ENCODE measurements around the gene SYT8. TPM values are rescaled to one million over a fixed set of nuclear protein-coding genes. Genes with fewer than 3 reads are reported as not detected.

SYT8 gene
- total and polyA plus RNA-seq, 2 experiments from 2014 or later: not detected

- H3F3A ChIP-seq (ENCODE audit: insufficient read depth): no peaks in the 10 kb centered on the region
- H3K4me2 ChIP-seq (ENCODE audit: unreplicated experiment): no peak overlapping the region
- in situ Hi-C loops (cut with MboI): loop anchor here (25.0 kb wide), 1 partner anchor 301 kb away; the partner anchor contains the start of genes INS and TH
- H3K27me3 ChIP-seq (replicated peaks; ENCODE audit: insufficient read depth): peaks cover 4% of the 10 kb centered on the region; the same call in 1 of the 2 replicates
- TF ChIP-seq EZH2 (IDR thresholded peaks at IDR 0.05; ENCODE audit: insufficient read depth, poor library complexity, severe bottlenecking) (no peak), EZH2phosphoT487 (IDR thresholded peaks at IDR 0.05; ENCODE audit: insufficient read depth, low read depth) (no peak)
- no peak overlapping the region for H3K27ac ChIP-seq
- WGBS, 2 experiments (ENCODE audit: low coverage in 1 of 2, low lambda C conversion rate in 2 of 2, missing lambda C conversion rate in 2 of 2): 95 to 97% methylated on average over 3 to 4 of the region's 4 CpGs
- H3K4me3 ChIP-seq: no peak overlapping the region
- no peak overlapping the region for H3K9ac ChIP-seq
- no peak for DNase-seq
- no peaks in the 10 kb centered on the region for H4K20me1 ChIP-seq (ENCODE audit: insufficient read depth)
- no peaks in the 10 kb centered on the region for H3K9me3 ChIP-seq (ENCODE audit: low read depth)
- H3K9me2 ChIP-seq (ENCODE audit: insufficient read depth): no peaks in the 10 kb centered on the region
- peaks cover 15% of the 10 kb centered on the region for H3K4me1 ChIP-seq (ENCODE audit: insufficient read depth)
- no peaks in the 10 kb centered on the region for H3K79me2 ChIP-seq (ENCODE audit: insufficient read depth)
- H2AFZ ChIP-seq: no peak overlapping the region
- no peaks in the 10 kb centered on the region for H3K36me3 ChIP-seq (ENCODE audit: low read depth)
These were observed 26.9 kb downstream of the SYT8 start for GRCh38 chr11:1861435-1862411.

GRCh38 chr11:1862588-1863351 is 28.0 kb downstream of the SYT8 start:
- in situ Hi-C loops (cut with MboI): loop anchor here (25.0 kb wide), 1 partner anchor 300 kb away; the partner anchor contains the start of genes INS and TH
- Histone ChIP-seq H3F3A (ENCODE audit: insufficient read depth) (no peaks in the 10 kb centered on the region), H3K4me1 (ENCODE audit: insufficient read depth) (peaks cover 15% of the 10 kb centered on the region), H2AFZ (no peak overlapping the region), H3K4me3 (no peak overlapping the region), H3K79me2 (ENCODE audit: insufficient read depth) (no peaks in the 10 kb centered on the region), H4K20me1 (ENCODE audit: insufficient read depth) (no peaks in the 10 kb centered on the region), H3K9ac (no peak overlapping the region), H3K27me3 (replicated peaks; ENCODE audit: insufficient read depth) (peaks cover 4% of the 10 kb centered on the region; the same call in 1 of the 2 replicates), H3K9me3 (ENCODE audit: low read depth) (no peaks in the 10 kb centered on the region), H3K9me2 (ENCODE audit: insufficient read depth) (no peaks in the 10 kb centered on the region), H3K36me3 (ENCODE audit: low read depth) (no peaks in the 10 kb centered on the region), H3K4me2 (ENCODE audit: unreplicated experiment) (no peak overlapping the region), H3K27ac (no peak overlapping the region; the same call in 1 of the 2 replicates)
- TF ChIP-seq EZH2 (IDR thresholded peaks at IDR 0.05; ENCODE audit: insufficient read depth, poor library complexity, severe bottlenecking): no peak
- no peak for TF ChIP-seq EZH2phosphoT487 (IDR thresholded peaks at IDR 0.05; ENCODE audit: insufficient read depth, low read depth)
- 48 to 64% methylated on average over 13 to 14 of the region's 14 CpGs for WGBS, 2 experiments (ENCODE audit: low coverage in 1 of 2, low lambda C conversion rate in 2 of 2, missing lambda C conversion rate in 2 of 2)
- DNase-seq: peak; percentile 58

- whole genome bisulfite sequencing, 2 experiments (ENCODE audit: low coverage in 1 of 2, low lambda C conversion rate in 2 of 2, missing lambda C conversion rate in 2 of 2): 3 to 4% methylated on average over 21 to 24 of the region's 27 CpGs
- Histone ChIP-seq H3K36me3 (ENCODE audit: low read depth) (no peaks in the 10 kb centered on the region), H3K79me2 (ENCODE audit: insufficient read depth) (no peaks in the 10 kb centered on the region), H3K9ac (peak overlapping the region; percentile 42), H3K27me3 (replicated peaks; ENCODE audit: insufficient read depth) (peaks cover 9% of the 10 kb centered on the region; the same call in 1 of the 2 replicates), H3K4me2 (ENCODE audit: unreplicated experiment) (peak overlapping the region; percentile 37), H3K27ac (peak overlapping the region; percentile 23; the same call in 1 of the 2 replicates), H3K4me1 (ENCODE audit: insufficient read depth) (peaks cover 15% of the 10 kb centered on the region), H3F3A (ENCODE audit: insufficient read depth) (no peaks in the 10 kb centered on the region), H3K9me3 (ENCODE audit: low read depth) (no peaks in the 10 kb centered on the region), H4K20me1 (ENCODE audit: insufficient read depth) (no peaks in the 10 kb centered on the region), H2AFZ (peak overlapping the region; percentile 60), H3K4me3 (no peak overlapping the region), H3K9me2 (ENCODE audit: insufficient read depth) (no peaks in the 10 kb centered on the region)
- in situ Hi-C loops (cut with MboI): loop anchor here (25.0 kb wide), 1 partner anchor 299 kb away; the partner anchor contains the start of genes INS and TH
- TF ChIP-seq EZH2phosphoT487 (IDR thresholded peaks at IDR 0.05; ENCODE audit: insufficient read depth, low read depth) (no peak), EZH2 (IDR thresholded peaks at IDR 0.05; ENCODE audit: insufficient read depth, poor library complexity, severe bottlenecking) (no peak)
- peak; percentile 89 for DNase-seq
These were observed 28.8 kb downstream of the SYT8 start for GRCh38 chr11:1863352-1864216.

All from GM23248 (cell line).